Karpas-422 (cell line): ENCODE results near the gene NRXN3. TPM values are rescaled to one million over a fixed set of nuclear protein-coding genes. Genes with fewer than 3 reads are reported as not detected.

ENCODE experiments used
- DNase-seq: peaks from one replicate; pipeline ENCODE4 v3.0.0-alpha.2; 2015
- H2AFZ ChIP-seq: fragments of 200-600 bp; sonication (generic); 2 replicates; pipeline ENCODE4 v1.6.1; 2014; ENCODE audit warnings: antibody characterized with exemption, low read length, mixed read lengths
- H3K27ac ChIP-seq: fragments of 200-600 bp; sonication (generic); 2 replicates; pipeline ENCODE4 v1.5.1; 2014; ENCODE audit warnings: mild to moderate bottlenecking, low read length, moderate library complexity
- H3K27me3 ChIP-seq: fragments of 200-600 bp; sonication (generic); 2 replicates; pipeline ENCODE4 v1.6.1; 2014; ENCODE audit warnings: low read length, mixed read lengths
- H3K36me3 ChIP-seq: fragments of 200-600 bp; sonication (generic); 2 replicates; pipeline ENCODE4 v1.6.1; 2014; ENCODE audit warnings: low read length, mixed read lengths; ENCODE audit not compliant: insufficient read depth
- H3K4me1 ChIP-seq: fragments of 200-600 bp; sonication (generic); 2 replicates; pipeline ENCODE4 v1.6.1; 2014; ENCODE audit warnings: mild to moderate bottlenecking, low read length, mixed read lengths
- H3K4me2 ChIP-seq: fragments of 200-600 bp; sonication (generic); 2 replicates; pipeline ENCODE4 v1.6.1; 2014; ENCODE audit warnings: low read length, low read depth, mild to moderate bottlenecking; ENCODE audit not compliant: poor library complexity, severe bottlenecking
- H3K4me3 ChIP-seq: fragments of 200-600 bp; sonication (generic); 2 replicates; pipeline ENCODE4 v1.5.1; 2014; ENCODE audit warnings: mild to moderate bottlenecking, antibody characterized with exemption, low read length, mixed read lengths
- H3K79me2 ChIP-seq: fragments of 200-600 bp; sonication (generic); 2 replicates; pipeline ENCODE4 v1.6.1; 2014; ENCODE audit warnings: mild to moderate bottlenecking, low read length, mixed read lengths
- H3K9ac ChIP-seq: fragments of 200-600 bp; sonication (generic); 2 replicates; pipeline ENCODE4 v1.6.0; 2014; ENCODE audit warnings: low read length
- H3K9me2 ChIP-seq: fragments of 200-600 bp; sonication (generic), shearing (Covaris generic); replicated peaks from 2 replicates; pipeline ENCODE4 v1.6.0; 2014; ENCODE audit warnings: mild to moderate bottlenecking, low read length, moderate library complexity; ENCODE audit not compliant: insufficient read depth
- H3K9me3 ChIP-seq: fragments of 300-700, 200-600 bp; sonication (generic); 2 replicates; pipeline ENCODE4 v1.6.1; 2014; ENCODE audit warnings: low read length, mixed read lengths
- H4K20me1 ChIP-seq: fragments of 200-600 bp; sonication (generic); 2 replicates; pipeline ENCODE4 v1.6.1; 2014; ENCODE audit warnings: mild to moderate bottlenecking, antibody characterized with exemption, low read length, low read depth; ENCODE audit not compliant: insufficient read depth
- total RNA-seq: library from RNA; depleted of rRNA; stranded (reverse); fragments of >200 nt; shearing (Covaris generic); gene quantifications from 2 replicates; pipeline ENCODE4 v1.2.3, GENCODE V29; 2014; ENCODE audit warnings: low replicate concordance

NRXN3 gene
- total RNA-seq, 1 experiment from 2014 or later, result not detected

DNA sequence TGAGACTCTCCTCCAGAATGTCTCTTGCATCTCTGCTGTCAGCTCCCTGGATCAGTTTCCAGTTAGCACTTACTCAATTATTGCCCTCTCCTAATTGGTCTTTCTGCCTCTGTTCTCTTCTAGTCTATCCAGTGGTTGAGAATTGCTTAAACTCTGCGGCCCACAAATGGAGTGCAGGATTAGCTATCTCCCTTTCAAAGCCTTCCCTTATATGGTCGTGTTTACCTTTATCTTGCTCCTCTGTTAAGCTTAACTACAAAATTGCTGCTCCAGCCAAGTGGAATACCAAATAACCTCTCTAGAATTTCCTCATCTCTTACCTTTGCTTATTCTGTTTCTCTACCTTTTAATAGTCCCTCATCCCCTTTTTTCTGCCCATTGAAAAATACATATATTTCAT, 132.7 kb downstream of the NRXN3 start:
- no peak overlapping the region for H3K4me2 ChIP-seq
- no peak for DNase-seq
- no peak overlapping the region for H3K27ac ChIP-seq
- H3K9ac ChIP-seq, result no peak overlapping the region
- no peaks in the 10 kb centered on the region for H3K9me2 ChIP-seq
- H2AFZ ChIP-seq, result no peak overlapping the region
- no peaks in the 10 kb centered on the region for H3K4me1 ChIP-seq
- H3K9me3 ChIP-seq, result no peaks in the 10 kb centered on the region
- H3K27me3 ChIP-seq, result no peaks in the 10 kb centered on the region
- H4K20me1 ChIP-seq, result no peaks in the 10 kb centered on the region
- no peaks in the 10 kb centered on the region for H3K36me3 ChIP-seq
- no peak overlapping the region for H3K4me3 ChIP-seq
- H3K79me2 ChIP-seq, result no peaks in the 10 kb centered on the region

DNA sequence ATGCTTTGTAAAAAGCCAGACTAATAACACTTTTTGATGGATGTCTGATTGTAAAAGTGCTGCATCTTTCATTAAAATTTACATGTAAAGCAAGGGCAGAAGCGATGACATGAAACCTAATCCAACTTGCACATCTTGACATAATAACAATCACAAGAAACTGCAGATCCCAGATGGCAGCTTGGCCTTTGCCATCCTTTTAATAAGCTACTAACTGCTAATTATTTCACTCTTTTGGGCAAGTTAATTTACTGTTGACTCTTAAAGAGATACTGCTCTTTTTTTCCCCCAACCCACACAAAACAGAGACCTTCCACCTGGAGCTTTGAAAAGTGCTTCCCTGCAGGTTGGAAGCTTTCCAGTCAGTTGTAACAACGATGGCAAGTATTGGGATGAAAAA, 137.5 kb downstream of the NRXN3 start:
- no peak overlapping the region for H3K4me3 ChIP-seq
- DNase-seq, result no peak
- no peak overlapping the region for H3K27ac ChIP-seq
- H3K9me3 ChIP-seq, result no peaks in the 10 kb centered on the region
- no peak overlapping the region for H3K9ac ChIP-seq
- H3K27me3 ChIP-seq, result no peaks in the 10 kb centered on the region
- no peaks in the 10 kb centered on the region for H4K20me1 ChIP-seq
- no peaks in the 10 kb centered on the region for H3K36me3 ChIP-seq
- H3K9me2 ChIP-seq, result no peaks in the 10 kb centered on the region
- H3K4me2 ChIP-seq, result no peak overlapping the region
- H3K79me2 ChIP-seq, result no peaks in the 10 kb centered on the region
- no peaks in the 10 kb centered on the region for H3K4me1 ChIP-seq
- no peak overlapping the region for H2AFZ ChIP-seq

DNA sequence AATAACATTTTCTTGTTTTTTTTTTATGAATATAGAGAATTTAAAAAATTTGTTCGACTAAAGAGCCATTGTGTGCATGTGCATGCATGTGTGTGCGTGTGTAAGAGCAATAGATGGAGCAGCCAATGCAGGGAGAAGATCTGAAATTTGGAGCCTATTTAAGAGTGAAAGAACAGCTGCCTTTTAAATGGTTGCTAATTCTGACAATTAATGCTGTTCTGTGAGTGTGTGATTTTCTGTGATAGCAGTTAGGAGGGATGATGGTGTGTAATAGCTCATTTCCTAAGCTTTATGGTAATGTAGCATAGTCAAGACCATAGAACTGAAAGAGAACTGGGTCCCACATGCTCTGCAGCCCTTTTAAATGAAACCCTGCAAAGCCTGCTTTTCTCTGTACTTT, 137.9 kb downstream of the NRXN3 start:
- no peaks in the 10 kb centered on the region for H4K20me1 ChIP-seq

DNA sequence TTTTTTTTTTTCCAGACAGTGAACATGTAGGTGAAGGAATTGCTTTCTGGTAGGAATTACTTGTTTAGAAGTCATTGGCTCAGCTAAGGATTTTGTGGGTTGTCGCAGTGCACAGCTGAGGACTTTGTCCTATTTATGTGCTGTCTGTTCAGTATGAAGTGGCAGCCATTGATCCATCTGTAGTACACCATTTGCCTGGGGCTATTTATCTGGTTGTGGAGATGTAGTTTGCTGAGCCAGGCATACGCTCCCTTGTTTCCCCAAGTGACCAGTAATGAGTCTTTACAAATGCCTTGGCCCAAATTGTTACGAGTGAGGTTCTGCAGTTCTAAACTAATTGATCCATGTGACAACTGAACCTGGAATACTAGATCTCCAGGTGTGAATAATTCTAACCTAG, 140.1 kb downstream of the NRXN3 start:
- DNase-seq, result no peak
- no peak overlapping the region for H3K4me2 ChIP-seq
- H3K9ac ChIP-seq, result no peak overlapping the region
- H3K27ac ChIP-seq, result no peak overlapping the region
- H2AFZ ChIP-seq, result no peak overlapping the region
- no peaks in the 10 kb centered on the region for H3K4me1 ChIP-seq
- H3K79me2 ChIP-seq, result no peaks in the 10 kb centered on the region
- H3K9me3 ChIP-seq, result no peaks in the 10 kb centered on the region
- no peaks in the 10 kb centered on the region for H3K27me3 ChIP-seq
- H4K20me1 ChIP-seq, result no peaks in the 10 kb centered on the region
- no peaks in the 10 kb centered on the region for H3K9me2 ChIP-seq
- no peak overlapping the region for H3K4me3 ChIP-seq
- no peaks in the 10 kb centered on the region for H3K36me3 ChIP-seq

More for the DNA sequence above, 137.9 kb downstream of the NRXN3 start:
- no peaks in the 10 kb centered on the region for H3K9me3 ChIP-seq
- H3K27me3 ChIP-seq, result no peaks in the 10 kb centered on the region
- no peak overlapping the region for H3K9ac ChIP-seq
- H3K4me1 ChIP-seq, result no peaks in the 10 kb centered on the region
- H3K27ac ChIP-seq, result no peak overlapping the region
- DNase-seq, result no peak
- H3K9me2 ChIP-seq, result no peaks in the 10 kb centered on the region
- no peak overlapping the region for H2AFZ ChIP-seq
- H3K4me3 ChIP-seq, result no peak overlapping the region
- H3K79me2 ChIP-seq, result no peaks in the 10 kb centered on the region
- H3K36me3 ChIP-seq, result no peaks in the 10 kb centered on the region
- H3K4me2 ChIP-seq, result no peak overlapping the region

DNA sequence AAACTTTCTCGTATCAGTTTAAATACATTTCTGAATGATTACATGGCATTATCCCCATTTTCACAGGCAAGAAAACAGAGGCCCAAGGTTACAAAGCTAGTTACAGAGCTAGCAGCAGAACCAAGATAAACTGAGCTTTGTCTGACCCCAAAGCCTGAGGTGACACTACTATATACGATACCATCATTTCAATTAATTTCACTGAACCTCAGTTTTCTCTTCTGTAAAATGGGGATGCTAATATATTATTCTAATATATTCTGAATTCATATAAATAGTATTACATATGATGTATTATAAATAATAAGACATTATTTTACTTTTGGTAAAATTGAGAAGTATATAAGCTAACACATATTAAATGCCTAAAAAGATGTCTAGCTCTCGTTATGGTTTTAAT, 143.3 kb downstream of the NRXN3 start:
- no peak overlapping the region for H2AFZ ChIP-seq
- H3K79me2 ChIP-seq, result no peaks in the 10 kb centered on the region
- H3K4me1 ChIP-seq, result no peaks in the 10 kb centered on the region
- no peaks in the 10 kb centered on the region for H4K20me1 ChIP-seq
- no peak for DNase-seq
- no peak overlapping the region for H3K9ac ChIP-seq
- no peaks in the 10 kb centered on the region for H3K9me2 ChIP-seq
- H3K27ac ChIP-seq, result no peak overlapping the region
- H3K4me3 ChIP-seq, result no peak overlapping the region
- no peak overlapping the region for H3K4me2 ChIP-seq
- H3K9me3 ChIP-seq, result no peaks in the 10 kb centered on the region
- H3K36me3 ChIP-seq, result no peaks in the 10 kb centered on the region
- H3K27me3 ChIP-seq, result no peaks in the 10 kb centered on the region

DNA sequence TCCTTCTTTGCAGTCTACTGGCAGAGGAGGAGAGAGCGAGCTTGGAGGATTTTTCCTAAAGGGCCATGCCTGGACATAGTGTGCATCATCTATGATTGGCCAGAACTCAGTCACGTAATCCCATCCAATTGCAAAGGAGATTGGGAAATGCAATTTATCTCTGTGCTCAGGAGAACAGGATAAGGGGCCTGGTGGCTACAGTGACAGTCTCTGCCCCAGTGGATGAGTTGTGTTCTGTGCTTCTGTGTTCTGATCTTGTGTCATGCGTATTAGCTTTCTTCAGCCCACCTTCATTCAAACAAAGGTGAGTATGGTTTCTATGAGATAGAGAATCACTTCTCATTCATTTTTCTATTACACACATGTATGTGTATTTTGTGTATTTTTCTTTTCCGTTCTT, 144.3 kb downstream of the NRXN3 start:
- H4K20me1 ChIP-seq, result no peaks in the 10 kb centered on the region
- H3K4me2 ChIP-seq, result no peak overlapping the region
- no peaks in the 10 kb centered on the region for H3K79me2 ChIP-seq
- DNase-seq, result no peak
- H3K27ac ChIP-seq, result no peak overlapping the region
- H3K9me3 ChIP-seq, result no peaks in the 10 kb centered on the region
- no peaks in the 10 kb centered on the region for H3K27me3 ChIP-seq
- H3K9ac ChIP-seq, result no peak overlapping the region
- H3K4me1 ChIP-seq, result no peaks in the 10 kb centered on the region
- no peaks in the 10 kb centered on the region for H3K36me3 ChIP-seq
- H2AFZ ChIP-seq, result no peak overlapping the region
- H3K9me2 ChIP-seq, result no peaks in the 10 kb centered on the region
- H3K4me3 ChIP-seq, result no peak overlapping the region

DNA sequence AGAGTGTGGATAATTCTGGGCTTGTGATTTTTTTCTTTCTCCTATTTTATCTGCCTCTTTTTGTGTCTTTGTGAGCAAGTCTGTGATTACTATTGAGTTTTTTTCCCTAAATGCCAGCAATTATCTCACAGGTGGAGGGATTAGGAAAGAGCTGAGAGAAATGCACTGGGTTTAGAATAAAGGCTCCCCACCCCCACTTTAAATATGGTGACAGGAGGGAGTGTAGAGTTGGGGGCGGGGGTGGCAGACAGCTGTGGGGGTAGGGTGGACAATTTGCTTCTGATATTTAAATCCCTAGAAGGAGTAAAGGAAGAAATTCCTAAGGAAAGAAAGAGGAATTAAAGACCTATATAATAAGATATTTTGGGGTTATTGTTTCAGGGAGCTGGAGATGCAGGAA, 145.9 kb downstream of the NRXN3 start:
- H2AFZ ChIP-seq, result no peak overlapping the region
- no peaks in the 10 kb centered on the region for H3K36me3 ChIP-seq
- H3K27me3 ChIP-seq, result no peaks in the 10 kb centered on the region
- H3K27ac ChIP-seq, result no peak overlapping the region
- H3K9me2 ChIP-seq, result no peaks in the 10 kb centered on the region
- H3K4me3 ChIP-seq, result no peak overlapping the region
- no peaks in the 10 kb centered on the region for H3K4me1 ChIP-seq
- no peaks in the 10 kb centered on the region for H4K20me1 ChIP-seq
- no peak overlapping the region for H3K4me2 ChIP-seq
- H3K9me3 ChIP-seq, result no peaks in the 10 kb centered on the region
- no peak for DNase-seq
- H3K9ac ChIP-seq, result no peak overlapping the region
- no peaks in the 10 kb centered on the region for H3K79me2 ChIP-seq

DNA sequence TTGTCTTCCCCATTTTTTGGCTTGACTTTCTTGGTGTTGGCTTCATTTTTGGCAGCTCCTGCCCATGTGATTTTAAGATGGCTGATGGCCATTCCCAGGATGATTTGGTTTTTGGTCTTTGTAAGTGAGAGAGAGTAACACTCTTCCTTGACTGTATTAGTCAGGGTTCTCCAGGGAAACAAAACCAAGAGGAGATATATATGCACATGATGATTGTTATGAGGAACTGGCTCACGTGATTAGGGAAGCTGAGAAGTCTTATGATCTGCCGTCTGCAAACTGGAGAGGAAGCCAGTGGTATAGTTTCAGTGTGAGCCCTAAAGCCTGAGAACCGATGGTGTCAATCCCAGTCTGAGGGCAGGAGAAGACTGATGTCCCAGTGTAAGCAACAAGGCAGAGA, 146.6 kb downstream of the NRXN3 start:
- Histone ChIP-seq H3K36me3 (no peaks in the 10 kb centered on the region), H3K9me2 (no peaks in the 10 kb centered on the region), H3K27ac (no peak overlapping the region), H3K27me3 (no peaks in the 10 kb centered on the region), H3K4me2 (no peak overlapping the region), H3K4me3 (no peak overlapping the region), H3K9ac (no peak overlapping the region), H4K20me1 (no peaks in the 10 kb centered on the region), H3K4me1 (no peaks in the 10 kb centered on the region), H3K79me2 (no peaks in the 10 kb centered on the region), H3K9me3 (no peaks in the 10 kb centered on the region), H2AFZ (no peak overlapping the region)
- DNase-seq, result no peak

DNA sequence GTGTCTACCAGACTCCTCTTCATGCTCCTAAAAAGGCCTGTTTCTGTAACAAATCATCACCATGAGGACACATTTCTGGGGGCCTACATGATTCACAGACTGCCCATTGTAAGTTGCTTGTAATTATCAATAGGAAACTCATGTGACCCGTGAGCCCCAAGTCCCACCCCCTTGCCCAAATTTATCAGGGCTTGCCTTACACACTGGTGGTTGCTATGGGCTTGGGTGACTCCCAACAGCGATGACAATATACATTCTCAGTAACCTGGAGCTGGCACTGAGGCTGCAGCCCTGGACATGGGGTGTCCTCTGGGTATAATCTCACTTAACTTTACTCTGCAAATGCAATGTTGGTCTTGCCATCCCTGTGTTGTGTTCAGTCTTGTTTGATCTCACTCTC, 149.2 kb downstream of the NRXN3 start:
- Histone ChIP-seq H3K9me2 (no peaks in the 10 kb centered on the region), H2AFZ (no peak overlapping the region), H3K36me3 (no peaks in the 10 kb centered on the region), H4K20me1 (no peaks in the 10 kb centered on the region), H3K27me3 (no peaks in the 10 kb centered on the region), H3K9ac (no peak overlapping the region), H3K9me3 (no peaks in the 10 kb centered on the region), H3K27ac (no peak overlapping the region), H3K4me2 (no peak overlapping the region), H3K4me3 (no peak overlapping the region), H3K4me1 (no peaks in the 10 kb centered on the region), H3K79me2 (no peaks in the 10 kb centered on the region)
- DNase-seq, result no peak
